ENCODE results near the gene ARID4A. TPM values are rescaled to one million over a fixed set of nuclear protein-coding genes. Genes with fewer than 3 reads are reported as not detected.

ARID4A gene
- total RNA-seq, 1 experiment from 2014 or later: 31.5 TPM

Other genes starting within 250 kb of the ARID4A start
- gene ARMH4, start 146.3 kb upstream of the ARID4A start, total RNA-seq (2022): 0.07 and 0.16 TPM in 2 replicates
- gene ACTR10, start 98.4 kb upstream of the ARID4A start, total RNA-seq (2022): 49.0 and 50.1 TPM in 2 replicates
- gene PSMA3, start 53.7 kb upstream of the ARID4A start, total RNA-seq (2022): 334 and 352 TPM in 2 replicates
- 1.2 and 1.7 TPM in 2 replicates for gene TOMM20L, start 97.4 kb downstream of the ARID4A start, total RNA-seq (2022)
- 68.5 and 69.2 TPM in 2 replicates for gene TIMM9, start 129.0 kb downstream of the ARID4A start, total RNA-seq (2022)
- gene KIAA0586, start 129.2 kb downstream of the ARID4A start, total RNA-seq (2022): 13.5 and 18.2 TPM in 2 replicates

All from Caco-2 (cell line).